ENCODE data around the gene JAM2.
A peak's percentile ranks its signal among the peaks of the same experiment; 100 is the strongest.

Gene JAM2

GRCh38 chr21:25626757-25627156 is 12.3 kb upstream of the JAM2 start:
- H3K4me1 ChIP-seq (ENCODE audit: control insufficient read depth, insufficient read depth, low read length) = no peaks in the 10 kb centered on the region
- no peaks in the 10 kb centered on the region for H3K36me3 ChIP-seq (ENCODE audit: control insufficient read depth, insufficient read depth, low read length)

GRCh38 chr21:25632296-25632695 is 6.8 kb upstream of the JAM2 start:
- Histone ChIP-seq H3K9ac (ENCODE audit: low read length) (no peak overlapping the region), H3K4me1 (ENCODE audit: control insufficient read depth, insufficient read depth, low read length) (no peaks in the 10 kb centered on the region)

More at GRCh38 chr21:25626757-25627156, 12.3 kb upstream of the JAM2 start:
- no peak overlapping the region for H3K4me3 ChIP-seq (ENCODE audit: low read depth, low read length)
- H3K9me3 ChIP-seq (ENCODE audit: control insufficient read depth, insufficient read depth, low read depth, low read length) = no peaks in the 10 kb centered on the region
- no peak overlapping the region for H3K27ac ChIP-seq (ENCODE audit: low read depth, low read length)
- no peak overlapping the region for H3K9ac ChIP-seq (ENCODE audit: low read length)
- no peaks in the 10 kb centered on the region for H3K27me3 ChIP-seq (ENCODE audit: control insufficient read depth, insufficient read depth, low read length)

GRCh38 chr21:25635310-25635709 is 3.7 kb upstream of the JAM2 start:
- Histone ChIP-seq H3K9me3 (ENCODE audit: control insufficient read depth, insufficient read depth, low read depth, low read length) (no peaks in the 10 kb centered on the region), H3K27ac (ENCODE audit: low read depth, low read length) (no peak overlapping the region), H3K4me1 (ENCODE audit: control insufficient read depth, insufficient read depth, low read length) (no peaks in the 10 kb centered on the region), H3K9ac (ENCODE audit: low read length) (no peak overlapping the region), H3K27me3 (ENCODE audit: control insufficient read depth, insufficient read depth, low read length) (peaks cover 27% of the 10 kb centered on the region), H3K36me3 (ENCODE audit: control insufficient read depth, insufficient read depth, low read length) (no peaks in the 10 kb centered on the region), H3K4me3 (ENCODE audit: low read depth, low read length) (no peak overlapping the region)

More at GRCh38 chr21:25632296-25632695, 6.8 kb upstream of the JAM2 start:
- H3K36me3 ChIP-seq (ENCODE audit: control insufficient read depth, insufficient read depth, low read length) = no peaks in the 10 kb centered on the region
- H3K4me3 ChIP-seq (ENCODE audit: low read depth, low read length) = no peak overlapping the region
- H3K27ac ChIP-seq (ENCODE audit: low read depth, low read length) = no peak overlapping the region
- H3K27me3 ChIP-seq (ENCODE audit: control insufficient read depth, insufficient read depth, low read length) = peaks cover under 1% of the 10 kb centered on the region; the same call in 1 of the 2 replicates
- H3K9me3 ChIP-seq (ENCODE audit: control insufficient read depth, insufficient read depth, low read depth, low read length) = no peaks in the 10 kb centered on the region

- H3K9ac ChIP-seq (ENCODE audit: low read length) = no peak overlapping the region
- no peaks in the 10 kb centered on the region for H3K36me3 ChIP-seq (ENCODE audit: control insufficient read depth, insufficient read depth, low read length)
- no peak overlapping the region for H3K27ac ChIP-seq (ENCODE audit: low read depth, low read length)
- no peak overlapping the region for H3K4me3 ChIP-seq (ENCODE audit: low read depth, low read length)
- H3K9me3 ChIP-seq (ENCODE audit: control insufficient read depth, insufficient read depth, low read depth, low read length) = no peaks in the 10 kb centered on the region
- no peaks in the 10 kb centered on the region for H3K4me1 ChIP-seq (ENCODE audit: control insufficient read depth, insufficient read depth, low read length)
- H3K27me3 ChIP-seq (ENCODE audit: control insufficient read depth, insufficient read depth, low read length) = peaks cover 42% of the 10 kb centered on the region
Measured at GRCh38 chr21:25636727-25637126, 2.3 kb upstream of the JAM2 start.

- Histone ChIP-seq H3K4me3 (ENCODE audit: low read depth, low read length) (no peak overlapping the region), H3K4me1 (ENCODE audit: control insufficient read depth, insufficient read depth, low read length) (no peaks in the 10 kb centered on the region), H3K9ac (ENCODE audit: low read length) (no peak overlapping the region), H3K27ac (ENCODE audit: low read depth, low read length) (no peak overlapping the region), H3K27me3 (ENCODE audit: control insufficient read depth, insufficient read depth, low read length) (peaks cover 45% of the 10 kb centered on the region), H3K36me3 (ENCODE audit: control insufficient read depth, insufficient read depth, low read length) (no peaks in the 10 kb centered on the region), H3K9me3 (ENCODE audit: control insufficient read depth, insufficient read depth, low read depth, low read length) (no peaks in the 10 kb centered on the region)
Measured at GRCh38 chr21:25637851-25638659, 1.0 kb upstream of the JAM2 start.

GRCh38 chr21:25639551-25640201 is 618 bp downstream of the JAM2 start:
- no peak overlapping the region for H3K27ac ChIP-seq (ENCODE audit: low read depth, low read length)

GRCh38 chr21:25640202-25640942 is 1.3 kb downstream of the JAM2 start:
- Histone ChIP-seq H3K27ac (ENCODE audit: low read depth, low read length) (no peak overlapping the region), H3K9ac (ENCODE audit: low read length) (peak overlapping the region; percentile 40), H3K4me3 (ENCODE audit: low read depth, low read length) (peak overlapping the region; percentile 72), H3K27me3 (ENCODE audit: control insufficient read depth, insufficient read depth, low read length) (peaks cover 45% of the 10 kb centered on the region), H3K4me1 (ENCODE audit: control insufficient read depth, insufficient read depth, low read length) (no peaks in the 10 kb centered on the region), H3K9me3 (ENCODE audit: control insufficient read depth, insufficient read depth, low read depth, low read length) (no peaks in the 10 kb centered on the region), H3K36me3 (ENCODE audit: control insufficient read depth, insufficient read depth, low read length) (no peaks in the 10 kb centered on the region)

More at GRCh38 chr21:25639551-25640201, 618 bp downstream of the JAM2 start:
- no peaks in the 10 kb centered on the region for H3K36me3 ChIP-seq (ENCODE audit: control insufficient read depth, insufficient read depth, low read length)
- H3K4me3 ChIP-seq (ENCODE audit: low read depth, low read length) = peak overlapping the region; percentile 72
- H3K4me1 ChIP-seq (ENCODE audit: control insufficient read depth, insufficient read depth, low read length) = no peaks in the 10 kb centered on the region
- no peaks in the 10 kb centered on the region for H3K9me3 ChIP-seq (ENCODE audit: control insufficient read depth, insufficient read depth, low read depth, low read length)
- H3K9ac ChIP-seq (ENCODE audit: low read length) = peak overlapping the region; percentile 40
- H3K27me3 ChIP-seq (ENCODE audit: control insufficient read depth, insufficient read depth, low read length) = peaks cover 45% of the 10 kb centered on the region

- H3K27ac ChIP-seq (ENCODE audit: low read depth, low read length) = no peak overlapping the region
- H3K36me3 ChIP-seq (ENCODE audit: control insufficient read depth, insufficient read depth, low read length) = no peaks in the 10 kb centered on the region
- no peak overlapping the region for H3K4me3 ChIP-seq (ENCODE audit: low read depth, low read length)
- H3K27me3 ChIP-seq (ENCODE audit: control insufficient read depth, insufficient read depth, low read length) = peaks cover 45% of the 10 kb centered on the region
- no peak overlapping the region for H3K9ac ChIP-seq (ENCODE audit: low read length)
- no peaks in the 10 kb centered on the region for H3K9me3 ChIP-seq (ENCODE audit: control insufficient read depth, insufficient read depth, low read depth, low read length)
- no peaks in the 10 kb centered on the region for H3K4me1 ChIP-seq (ENCODE audit: control insufficient read depth, insufficient read depth, low read length)
Measured at GRCh38 chr21:25640943-25641292, 1.9 kb downstream of the JAM2 start.

GRCh38 chr21:25643486-25643885 is 4.4 kb downstream of the JAM2 start:
- H3K4me3 ChIP-seq (ENCODE audit: low read depth, low read length) = no peak overlapping the region
- H3K27me3 ChIP-seq (ENCODE audit: control insufficient read depth, insufficient read depth, low read length) = peaks cover 32% of the 10 kb centered on the region
- no peaks in the 10 kb centered on the region for H3K9me3 ChIP-seq (ENCODE audit: control insufficient read depth, insufficient read depth, low read depth, low read length)
- no peaks in the 10 kb centered on the region for H3K36me3 ChIP-seq (ENCODE audit: control insufficient read depth, insufficient read depth, low read length)
- H3K9ac ChIP-seq (ENCODE audit: low read length) = no peak overlapping the region
- no peak overlapping the region for H3K27ac ChIP-seq (ENCODE audit: low read depth, low read length)
- no peaks in the 10 kb centered on the region for H3K4me1 ChIP-seq (ENCODE audit: control insufficient read depth, insufficient read depth, low read length)

- Histone ChIP-seq H3K9ac (ENCODE audit: low read length) (no peak overlapping the region), H3K4me1 (ENCODE audit: control insufficient read depth, insufficient read depth, low read length) (no peaks in the 10 kb centered on the region), H3K27me3 (ENCODE audit: control insufficient read depth, insufficient read depth, low read length) (peaks cover 6% of the 10 kb centered on the region; the same call in 1 of the 2 replicates), H3K9me3 (ENCODE audit: control insufficient read depth, insufficient read depth, low read depth, low read length) (no peaks in the 10 kb centered on the region), H3K36me3 (ENCODE audit: control insufficient read depth, insufficient read depth, low read length) (no peaks in the 10 kb centered on the region), H3K4me3 (ENCODE audit: low read depth, low read length) (no peak overlapping the region), H3K27ac (ENCODE audit: low read depth, low read length) (no peak overlapping the region)
Measured at GRCh38 chr21:25646474-25646873, 7.4 kb downstream of the JAM2 start.

GRCh38 chr21:25647647-25648046 is 8.6 kb downstream of the JAM2 start:
- Histone ChIP-seq H3K9ac (ENCODE audit: low read length) (no peak overlapping the region), H3K9me3 (ENCODE audit: control insufficient read depth, insufficient read depth, low read depth, low read length) (no peaks in the 10 kb centered on the region), H3K27me3 (ENCODE audit: control insufficient read depth, insufficient read depth, low read length) (no peaks in the 10 kb centered on the region; the same call in 1 of the 2 replicates), H3K4me3 (ENCODE audit: low read depth, low read length) (no peak overlapping the region), H3K27ac (ENCODE audit: low read depth, low read length) (no peak overlapping the region), H3K4me1 (ENCODE audit: control insufficient read depth, insufficient read depth, low read length) (no peaks in the 10 kb centered on the region), H3K36me3 (ENCODE audit: control insufficient read depth, insufficient read depth, low read length) (no peaks in the 10 kb centered on the region)

Measured in HUES6 (cell line).